Measurements from ENCODE around the gene PCED1A. TPM values are rescaled to one million over a fixed set of nuclear protein-coding genes. Genes with fewer than 3 reads are reported as not detected.

The PCED1A gene
- total and polyA plus RNA-seq, 2 donors (not counting 1 experiment from before 2014, with no cell fraction given) = 96.8 to 176 TPM

DNA sequence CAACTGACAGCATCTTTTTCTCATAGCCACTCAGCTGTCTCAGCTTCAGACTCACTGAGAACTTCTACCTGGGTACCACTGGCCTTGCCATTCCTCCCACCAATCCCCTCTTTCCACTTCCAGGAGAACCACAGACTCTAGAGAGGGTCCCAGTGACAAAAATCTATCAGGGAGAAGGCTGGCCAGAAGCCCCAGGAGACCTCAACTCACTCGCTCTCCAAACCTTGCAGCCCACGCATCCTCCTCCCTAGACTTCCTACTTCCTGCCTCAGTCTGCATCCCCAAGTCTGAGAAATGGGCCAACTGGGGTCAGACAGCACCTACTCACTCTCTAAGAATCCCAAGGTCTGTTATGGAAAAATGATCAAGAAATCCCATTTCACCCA, 23.1 kb downstream of the PCED1A start:
- no peak overlapping the region for H3K9ac ChIP-seq (ENCODE audit: low read length)
- WGBS (ENCODE audit: insufficient coverage) = 82% methylated on average over 2 of the region's 2 CpGs
- ChIA-PET CTCF (no interaction called here), POLR2A (no interaction called here)
- Mint-ChIP-seq H3K9me3 (ENCODE audit: insufficient read depth) (peaks cover 3% of the 10 kb centered on the region), H3K27ac (no peak overlapping the region), H3K27me3 (peaks cover 55% of the 10 kb centered on the region), H3K4me3 (no peak overlapping the region), H3K4me1 (peaks cover 9% of the 10 kb centered on the region)
- peaks cover 0 to 52% (median 19%) of the 10 kb centered on the region in 4 experiments for H3K27me3 ChIP-seq (replicated peaks in 1 of 4; ENCODE audit: control extremely low read depth in 1 of 4, control insufficient read depth in 3 of 4, insufficient read depth in 4 of 4, low read length in 3 of 4)
- peaks cover 0 to 3% of the 10 kb centered on the region in 2 donors for H3K4me1 ChIP-seq (ENCODE audit: control insufficient read depth in 2 of 2, insufficient read depth in 2 of 2, low read length in 2 of 2)
- ATAC-seq (ENCODE audit: low read depth) (no peak), DNase-seq (no peak)
- no peak overlapping the region for H2AFZ ChIP-seq (ENCODE audit: insufficient read depth, low read depth, low read length, poor library complexity, severe bottlenecking)
- TF ChIP-seq, protein P1, sequence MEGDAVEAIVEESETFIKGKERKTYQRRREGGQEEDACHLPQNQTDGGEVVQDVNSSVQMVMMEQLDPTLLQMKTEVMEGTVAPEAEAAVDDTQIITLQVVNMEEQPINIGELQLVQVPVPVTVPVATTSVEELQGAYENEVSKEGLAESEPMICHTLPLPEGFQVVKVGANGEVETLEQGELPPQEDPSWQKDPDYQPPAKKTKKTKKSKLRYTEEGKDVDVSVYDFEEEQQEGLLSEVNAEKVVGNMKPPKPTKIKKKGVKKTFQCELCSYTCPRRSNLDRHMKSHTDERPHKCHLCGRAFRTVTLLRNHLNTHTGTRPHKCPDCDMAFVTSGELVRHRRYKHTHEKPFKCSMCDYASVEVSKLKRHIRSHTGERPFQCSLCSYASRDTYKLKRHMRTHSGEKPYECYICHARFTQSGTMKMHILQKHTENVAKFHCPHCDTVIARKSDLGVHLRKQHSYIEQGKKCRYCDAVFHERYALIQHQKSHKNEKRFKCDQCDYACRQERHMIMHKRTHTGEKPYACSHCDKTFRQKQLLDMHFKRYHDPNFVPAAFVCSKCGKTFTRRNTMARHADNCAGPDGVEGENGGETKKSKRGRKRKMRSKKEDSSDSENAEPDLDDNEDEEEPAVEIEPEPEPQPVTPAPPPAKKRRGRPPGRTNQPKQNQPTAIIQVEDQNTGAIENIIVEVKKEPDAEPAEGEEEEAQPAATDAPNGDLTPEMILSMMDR (IDR thresholded peaks at IDR 0.05) = no peak
- no peak overlapping the region for H3K4me2 ChIP-seq (replicated peaks; ENCODE audit: low read depth, low read length, poor library complexity, severe bottlenecking)
- H3K9me3 ChIP-seq (ENCODE audit: control extremely low read depth in 1 of 3, control insufficient read depth in 2 of 3, insufficient read depth in 1 of 3, low read length in 2 of 3) = peaks cover 2 to 5% (median 3%) of the 10 kb centered on the region in 3 donors
- H3K4me3 ChIP-seq (ENCODE audit: control extremely low read depth in 1 of 5, extremely low read depth in 1 of 5, insufficient read depth in 1 of 5, low read depth in 2 of 5, low read length in 4 of 5) = no peak overlapping the region
- H3K36me3 ChIP-seq (replicated peaks in 1 of 2; ENCODE audit: control extremely low read depth in 1 of 2, control insufficient read depth in 1 of 2, extremely low read depth in 1 of 2, insufficient read depth in 2 of 2, low read length in 1 of 2) = no peaks in the 10 kb centered on the region
- H3K27ac ChIP-seq (ENCODE audit: low read length in 2 of 2) = no peak overlapping the region
- no peaks in the 10 kb centered on the region for H4K20me1 ChIP-seq (ENCODE audit: control insufficient read depth, insufficient read depth, low read length, poor library complexity, severe bottlenecking)
- intact Hi-C loops (cut with micrococcal nuclease) = no loop called here
- no peaks in the 10 kb centered on the region for H3K79me2 ChIP-seq (ENCODE audit: control insufficient read depth, insufficient read depth, low read length)

GRCh38 chr20:2816583-2817340, 23.7 kb downstream of the PCED1A start:
- H3K79me2 ChIP-seq (ENCODE audit: control insufficient read depth, insufficient read depth, low read length) = no peaks in the 10 kb centered on the region
- H3K9me3 Mint-ChIP-seq (ENCODE audit: insufficient read depth) = peaks cover 5% of the 10 kb centered on the region
- H3K36me3 ChIP-seq (replicated peaks in 1 of 2; ENCODE audit: control extremely low read depth in 1 of 2, control insufficient read depth in 1 of 2, extremely low read depth in 1 of 2, insufficient read depth in 2 of 2, low read length in 1 of 2) = no peaks in the 10 kb centered on the region
- intact Hi-C loops (cut with micrococcal nuclease) = no loop called here
- ATAC-seq (ENCODE audit: low read depth) (no peak), DNase-seq (no peak)
- H3K9ac ChIP-seq (ENCODE audit: low read length) = no peak overlapping the region
- H3K4me3 Mint-ChIP-seq = no peak overlapping the region
- peaks cover 5 to 7% (median 6%) of the 10 kb centered on the region in 3 donors for H3K9me3 ChIP-seq (ENCODE audit: control extremely low read depth in 1 of 3, control insufficient read depth in 2 of 3, insufficient read depth in 1 of 3, low read length in 2 of 3)
- H3K4me3 ChIP-seq (ENCODE audit: control extremely low read depth in 1 of 5, extremely low read depth in 1 of 5, insufficient read depth in 1 of 5, low read depth in 2 of 5, low read length in 4 of 5) = no peak overlapping the region
- H2AFZ ChIP-seq (ENCODE audit: insufficient read depth, low read depth, low read length, poor library complexity, severe bottlenecking) = no peak overlapping the region
- H3K27ac Mint-ChIP-seq = no peak overlapping the region
- H3K4me1 Mint-ChIP-seq = peaks cover 8% of the 10 kb centered on the region
- H3K27ac ChIP-seq (ENCODE audit: low read length in 2 of 2) = no peak overlapping the region
- peaks cover 0 to 3% of the 10 kb centered on the region in 2 donors for H3K4me1 ChIP-seq (ENCODE audit: control insufficient read depth in 2 of 2, insufficient read depth in 2 of 2, low read length in 2 of 2)
- 87% methylated on average over 19 of the region's 20 CpGs for WGBS (ENCODE audit: insufficient coverage)
- peaks cover 57% of the 10 kb centered on the region for H3K27me3 Mint-ChIP-seq
- no peak overlapping the region for H3K4me2 ChIP-seq (replicated peaks; ENCODE audit: low read depth, low read length, poor library complexity, severe bottlenecking)
- peaks cover 0 to 48% (median 21%) of the 10 kb centered on the region in 4 experiments for H3K27me3 ChIP-seq (replicated peaks in 1 of 4; ENCODE audit: control extremely low read depth in 1 of 4, control insufficient read depth in 3 of 4, insufficient read depth in 4 of 4, low read length in 3 of 4)
- TF ChIP-seq, protein P1 (IDR thresholded peaks at IDR 0.05) = no peak
- TF ChIP-seq EZH2 (IDR thresholded peaks at IDR 0.05; ENCODE audit: borderline replicate concordance, insufficient read depth, low read depth, low read length, poor library complexity, severe bottlenecking) = no peak
- POLR2A ChIA-PET = no interaction called here
- H4K20me1 ChIP-seq (ENCODE audit: control insufficient read depth, insufficient read depth, low read length, poor library complexity, severe bottlenecking) = no peaks in the 10 kb centered on the region
- CTCF ChIA-PET = no interaction called here

Measured in B cell (primary cell).